DMS53 treated with DMSO at 0.1 percent for 48 hours (cell line): ENCODE results near the gene PRAMEF6.
"Not testable (repeated sequence)": the region's sequence is repeated elsewhere in the genome, so short reads cannot be mapped to it uniquely, and the experiment has no call there.

Experiments used
- DNase-seq: peaks from one replicate; lab custom pipeline; 2025; ENCODE audit not compliant: unreplicated experiment; lab: John Stamatoyannopoulos, UW

The PRAMEF6 gene

DNA sequence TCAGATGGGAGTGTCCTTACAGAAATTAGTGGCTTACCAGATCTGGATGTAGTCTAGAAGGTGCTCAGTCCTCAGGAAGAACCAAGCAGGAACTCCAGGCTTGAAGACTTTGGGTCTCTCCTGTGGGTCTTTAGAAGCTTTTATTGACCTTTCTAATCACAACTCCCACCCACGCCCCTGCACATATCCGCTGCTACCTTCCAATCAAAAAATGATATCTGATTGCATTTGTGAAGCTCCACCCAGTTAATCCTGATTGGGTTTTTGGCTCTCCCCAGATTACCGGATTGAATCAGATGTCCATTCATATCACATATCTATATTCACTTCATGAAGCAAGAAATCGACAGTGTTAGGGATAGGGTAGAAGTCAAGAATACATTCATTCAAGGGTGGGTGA lies at the start of gene PRAMEF6:
Gene PRAMEF6, minus strand, starts transcription at position 101 of the 400 bp plus-strand sequence. CDS start 5,062 bp downstream, outside the sequence.
- DNase-seq, result not testable (repeated sequence)

DNA sequence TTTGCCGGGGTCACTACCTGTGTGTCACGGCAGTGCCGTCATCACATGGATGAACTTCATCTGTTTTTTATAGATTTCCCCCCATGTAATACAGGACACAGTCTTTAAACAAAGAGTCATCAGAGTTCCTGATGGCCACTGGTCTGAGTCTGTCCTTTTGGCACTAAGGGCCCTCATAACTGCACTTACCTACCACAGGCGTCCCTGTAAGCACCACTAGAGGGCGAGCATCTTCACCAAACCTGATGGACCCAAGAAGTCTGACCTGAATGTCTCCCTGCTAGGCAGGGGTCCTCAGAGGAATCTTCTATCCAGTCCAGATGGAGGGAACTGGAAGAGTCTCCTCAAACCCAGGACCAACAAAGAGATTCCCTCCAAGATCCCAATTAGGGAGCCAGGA lies 23.0 kb downstream of the PRAMEF6 start:
- not testable (repeated sequence) for DNase-seq

DNA sequence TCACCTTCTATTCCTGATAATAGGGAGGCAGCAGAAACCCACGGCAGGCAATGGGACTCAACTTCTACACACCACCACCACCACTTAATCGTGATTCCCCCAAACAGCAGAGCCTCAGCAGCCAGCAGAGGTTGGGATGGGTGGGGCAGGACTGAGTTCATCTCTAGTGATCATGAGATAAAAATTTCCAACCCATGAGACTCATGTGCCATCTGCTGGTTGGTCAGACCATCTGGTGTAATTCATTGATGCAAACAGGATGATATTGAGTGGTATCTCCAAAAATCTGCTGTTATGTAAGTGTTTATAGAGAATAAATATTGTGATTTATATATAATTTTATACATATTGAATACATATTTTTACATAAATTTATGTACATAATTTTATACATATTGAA lies 25.6 kb downstream of the PRAMEF6 start:
- DNase-seq, result not testable (repeated sequence)

DNA sequence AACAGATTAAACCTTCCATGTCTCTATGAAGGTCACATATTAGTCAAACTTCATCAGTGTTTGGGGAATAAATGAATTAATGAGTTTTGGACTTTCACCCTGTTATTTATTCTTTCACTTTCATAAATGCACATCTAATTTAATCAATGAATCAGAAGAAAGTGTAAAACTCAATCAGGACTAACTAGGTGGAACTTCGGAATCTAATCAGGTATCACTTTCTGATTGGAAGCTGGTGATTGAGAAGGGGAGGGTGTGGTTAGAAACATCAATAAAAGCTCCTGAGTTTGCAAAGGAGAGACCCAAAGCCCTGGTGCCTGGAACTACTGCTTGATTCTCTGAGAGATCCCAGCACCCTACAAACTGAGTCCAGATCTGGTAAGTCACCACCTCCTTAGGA lies 31.1 kb downstream of the PRAMEF6 start, which contains the start of gene PRAMEF7:
Gene PRAMEF7, plus strand, starts transcription at position 301 of the 400 bp plus-strand sequence. CDS start 1,083 bp downstream, outside the sequence.
- DNase-seq, result not testable (repeated sequence)

DNA sequence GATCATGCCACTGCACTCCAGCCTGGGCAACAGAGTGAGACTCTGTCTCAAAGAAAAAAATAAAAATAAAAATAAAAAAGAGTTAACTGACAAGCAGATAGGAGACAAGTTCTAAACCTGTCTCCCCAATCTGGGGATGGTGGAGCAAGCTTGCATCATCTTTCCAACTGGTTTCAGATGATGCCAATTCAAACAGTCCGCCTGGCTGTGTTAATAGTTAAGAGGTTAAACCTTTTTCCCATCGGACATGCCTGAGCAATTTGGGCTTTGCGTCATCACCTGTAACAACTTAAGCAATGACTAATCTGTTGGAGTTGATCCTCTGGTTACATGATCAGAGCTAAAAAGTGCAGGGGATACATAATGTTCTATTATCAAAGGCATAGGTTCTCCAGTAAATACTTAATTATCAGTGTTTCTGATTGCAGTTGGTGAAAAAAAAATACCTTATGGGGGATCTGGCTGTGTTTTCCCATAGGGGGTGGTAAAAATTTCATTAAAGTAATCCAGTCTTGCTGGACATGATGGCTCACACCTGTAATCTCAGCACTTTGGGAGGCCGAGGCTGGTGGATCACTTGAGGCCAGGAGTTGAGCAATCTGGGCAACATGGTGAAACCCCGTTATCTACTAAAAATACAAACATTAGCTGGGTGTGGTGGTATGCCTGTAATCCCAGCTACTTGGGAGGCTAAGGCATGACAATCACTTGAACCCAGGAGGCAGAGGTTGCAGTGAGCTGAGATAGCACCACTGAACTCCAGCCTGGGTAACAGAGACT lies 43.4 kb downstream of the PRAMEF6 start:
- not testable (repeated sequence) for DNase-seq

DNA sequence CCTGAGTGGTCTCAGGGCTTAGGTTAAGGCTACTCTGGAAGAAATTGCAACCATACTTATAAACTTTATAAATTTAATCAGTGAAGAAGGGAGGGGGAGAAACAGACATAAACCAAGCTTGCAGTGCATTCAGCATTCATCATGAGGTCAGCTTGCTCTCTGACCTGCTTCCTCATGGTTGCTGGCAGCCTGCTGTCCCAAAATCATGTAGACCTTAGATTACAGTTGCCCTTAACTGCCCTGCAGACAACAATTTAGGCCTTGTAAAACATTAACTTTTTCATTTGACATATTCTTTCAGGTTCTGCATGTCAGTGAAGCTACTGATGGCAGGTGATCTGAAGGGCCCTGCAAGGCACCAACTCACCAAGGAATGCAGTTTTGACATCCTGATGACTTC lies 48.2 kb downstream of the PRAMEF6 start:
- not testable (repeated sequence) for DNase-seq

DNA sequence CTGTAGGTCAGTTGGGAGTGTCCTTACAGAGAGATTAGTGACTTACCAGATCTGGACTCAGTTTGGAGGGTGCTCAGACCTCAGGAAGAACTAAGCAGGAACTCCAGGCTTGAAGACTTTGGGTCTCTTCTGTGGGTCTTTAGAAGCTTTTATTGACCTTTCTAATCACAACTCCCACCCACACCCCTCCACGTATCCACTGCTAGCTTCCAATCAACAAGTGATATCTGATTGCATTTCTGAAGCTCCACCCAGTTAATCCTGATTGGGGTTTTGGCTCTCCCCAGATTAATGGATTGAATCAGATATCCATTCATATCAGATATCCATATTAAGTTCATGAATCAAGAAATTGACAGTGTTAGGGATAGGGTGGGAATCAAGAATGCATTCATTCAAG lies 49.2 kb downstream of the PRAMEF6 start, which contains the start of gene PRAMEF10:
Gene PRAMEF10, minus strand, starts transcription at position 101 of the 400 bp plus-strand sequence. CDS start 2,423 bp downstream, outside the sequence.
- not testable (repeated sequence) for DNase-seq
